Chondrocyte (in vitro differentiated cells): ENCODE results near the gene GLP2R. TPM values are rescaled to one million over a fixed set of nuclear protein-coding genes. Genes with fewer than 3 reads are reported as not detected.

Experiments
- DNase-seq: peaks from one replicate; pipeline ENCODE4 v3.0.0; 2021; ENCODE audit warnings: mixed read lengths, low spot score
- H3K27ac Mint-ChIP-seq: one replicate; pipeline ENCODE4 v1.8.0; 2021; ENCODE audit warnings: mild to moderate bottlenecking, moderate library complexity, mixed read lengths; ENCODE audit not compliant: unreplicated experiment
- H3K27me3 Mint-ChIP-seq: 2 replicates; pipeline ENCODE4 v1.8.0; 2021; ENCODE audit warnings: low read depth, mixed read lengths
- H3K36me3 Mint-ChIP-seq: 2 replicates; pipeline ENCODE4 v1.8.0; 2021; ENCODE audit warnings: low read depth, mixed read lengths
- H3K4me1 Mint-ChIP-seq: 2 replicates; pipeline ENCODE4 v1.8.0; 2021; ENCODE audit warnings: low read depth, mild to moderate bottlenecking, mixed read lengths
- H3K4me3 Mint-ChIP-seq: one replicate; pipeline ENCODE4 v1.8.0; 2021; ENCODE audit warnings: mild to moderate bottlenecking, moderate library complexity, mixed read lengths; ENCODE audit not compliant: unreplicated experiment
- H3K9me3 Mint-ChIP-seq: 2 replicates; pipeline ENCODE4 v1.8.0; 2021; ENCODE audit warnings: low read depth, mixed read lengths
- total RNA-seq: library from RNA; stranded (reverse); gene quantifications from 3 replicates; pipeline ENCODE4 v1.2.1, GENCODE V29; 2021
- TF ChIP-seq, protein P1 (sequence below): fragments of 200-600 bp; sonication (generic); IDR thresholded peaks from 2 replicates; pipeline ENCODE4 v1.5.0; 2021; ENCODE audit warnings: antibody characterized with exemption, mild to moderate bottlenecking, moderate library complexity

Gene GLP2R
- total RNA-seq, 1 donor from 2014 or later = 2.2 TPM

DNA sequence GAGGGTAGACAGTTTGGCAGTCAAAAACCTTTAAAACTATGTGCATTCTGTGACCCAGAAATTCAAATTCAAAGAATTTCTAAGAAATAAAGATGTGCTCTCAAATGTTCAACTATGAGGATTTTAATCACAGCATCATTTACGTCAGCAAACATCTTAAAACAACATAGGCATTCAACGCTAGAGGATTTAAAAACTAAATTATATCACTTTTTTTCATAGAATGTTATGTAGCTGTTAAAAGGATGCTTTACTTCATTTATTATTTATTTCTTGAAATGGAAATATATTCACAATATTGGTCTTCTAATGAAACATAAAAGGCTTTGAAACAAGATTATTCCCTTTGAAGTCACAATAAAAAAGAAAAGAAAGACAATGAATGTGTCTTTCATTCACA, 3.6 kb downstream of the GLP2R start:
- TF ChIP-seq, protein P1, sequence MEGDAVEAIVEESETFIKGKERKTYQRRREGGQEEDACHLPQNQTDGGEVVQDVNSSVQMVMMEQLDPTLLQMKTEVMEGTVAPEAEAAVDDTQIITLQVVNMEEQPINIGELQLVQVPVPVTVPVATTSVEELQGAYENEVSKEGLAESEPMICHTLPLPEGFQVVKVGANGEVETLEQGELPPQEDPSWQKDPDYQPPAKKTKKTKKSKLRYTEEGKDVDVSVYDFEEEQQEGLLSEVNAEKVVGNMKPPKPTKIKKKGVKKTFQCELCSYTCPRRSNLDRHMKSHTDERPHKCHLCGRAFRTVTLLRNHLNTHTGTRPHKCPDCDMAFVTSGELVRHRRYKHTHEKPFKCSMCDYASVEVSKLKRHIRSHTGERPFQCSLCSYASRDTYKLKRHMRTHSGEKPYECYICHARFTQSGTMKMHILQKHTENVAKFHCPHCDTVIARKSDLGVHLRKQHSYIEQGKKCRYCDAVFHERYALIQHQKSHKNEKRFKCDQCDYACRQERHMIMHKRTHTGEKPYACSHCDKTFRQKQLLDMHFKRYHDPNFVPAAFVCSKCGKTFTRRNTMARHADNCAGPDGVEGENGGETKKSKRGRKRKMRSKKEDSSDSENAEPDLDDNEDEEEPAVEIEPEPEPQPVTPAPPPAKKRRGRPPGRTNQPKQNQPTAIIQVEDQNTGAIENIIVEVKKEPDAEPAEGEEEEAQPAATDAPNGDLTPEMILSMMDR = no peak
- no peak for DNase-seq
- Mint-ChIP-seq H3K27me3 (no peaks in the 10 kb centered on the region), H3K9me3 (peaks cover 9% of the 10 kb centered on the region), H3K27ac (peak overlapping the region; percentile 36), H3K4me3 (no peak overlapping the region), H3K36me3 (peaks cover 4% of the 10 kb centered on the region), H3K4me1 (peaks cover 55% of the 10 kb centered on the region)

DNA sequence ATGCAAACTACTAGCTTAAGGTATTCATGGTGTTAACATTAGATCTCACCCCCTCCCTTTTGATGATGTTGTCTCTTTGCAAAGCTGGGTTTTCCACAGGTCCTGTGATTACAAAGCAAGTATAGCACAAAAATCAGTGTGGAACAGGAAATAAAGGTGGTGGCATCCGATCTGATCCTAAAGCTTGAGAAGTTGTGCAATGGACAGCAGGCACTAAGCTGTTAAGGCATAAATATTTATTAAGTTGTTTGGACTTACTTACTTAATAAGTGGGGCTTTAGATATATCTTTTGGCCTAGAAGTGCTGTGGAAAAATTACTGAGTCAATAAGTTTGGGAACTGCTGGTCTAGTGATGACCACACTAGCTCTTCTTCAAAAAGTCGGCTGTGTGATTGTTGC, 5.0 kb downstream of the GLP2R start:
- no peak overlapping the region for H3K27ac Mint-ChIP-seq
- DNase-seq = no peak
- H3K4me1 Mint-ChIP-seq = peaks cover 51% of the 10 kb centered on the region
- TF ChIP-seq, protein P1 = no peak
- H3K4me3 Mint-ChIP-seq = no peak overlapping the region
- H3K36me3 Mint-ChIP-seq = peaks cover 4% of the 10 kb centered on the region
- no peaks in the 10 kb centered on the region for H3K27me3 Mint-ChIP-seq
- H3K9me3 Mint-ChIP-seq = peaks cover 9% of the 10 kb centered on the region

DNA sequence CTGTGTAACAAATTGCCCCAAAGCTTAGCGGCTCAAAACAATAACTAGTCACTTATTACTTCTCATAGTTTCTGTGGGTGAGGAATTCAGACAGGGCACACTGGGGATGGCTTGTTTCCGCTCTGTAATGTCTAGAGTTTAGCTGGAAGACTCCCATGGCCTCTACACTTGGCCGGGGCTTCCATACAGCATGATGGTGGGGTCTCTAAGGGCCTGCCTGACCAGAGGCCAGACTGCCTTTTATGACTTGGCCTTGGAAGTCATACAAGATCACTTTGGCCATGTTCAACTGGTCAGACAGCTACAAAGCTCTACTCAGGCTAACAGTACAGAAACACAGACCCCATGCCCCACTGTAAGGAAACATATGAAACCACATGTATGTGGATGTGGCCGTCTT, 8.2 kb downstream of the GLP2R start:
- TF ChIP-seq, protein P1 = no peak

DNA sequence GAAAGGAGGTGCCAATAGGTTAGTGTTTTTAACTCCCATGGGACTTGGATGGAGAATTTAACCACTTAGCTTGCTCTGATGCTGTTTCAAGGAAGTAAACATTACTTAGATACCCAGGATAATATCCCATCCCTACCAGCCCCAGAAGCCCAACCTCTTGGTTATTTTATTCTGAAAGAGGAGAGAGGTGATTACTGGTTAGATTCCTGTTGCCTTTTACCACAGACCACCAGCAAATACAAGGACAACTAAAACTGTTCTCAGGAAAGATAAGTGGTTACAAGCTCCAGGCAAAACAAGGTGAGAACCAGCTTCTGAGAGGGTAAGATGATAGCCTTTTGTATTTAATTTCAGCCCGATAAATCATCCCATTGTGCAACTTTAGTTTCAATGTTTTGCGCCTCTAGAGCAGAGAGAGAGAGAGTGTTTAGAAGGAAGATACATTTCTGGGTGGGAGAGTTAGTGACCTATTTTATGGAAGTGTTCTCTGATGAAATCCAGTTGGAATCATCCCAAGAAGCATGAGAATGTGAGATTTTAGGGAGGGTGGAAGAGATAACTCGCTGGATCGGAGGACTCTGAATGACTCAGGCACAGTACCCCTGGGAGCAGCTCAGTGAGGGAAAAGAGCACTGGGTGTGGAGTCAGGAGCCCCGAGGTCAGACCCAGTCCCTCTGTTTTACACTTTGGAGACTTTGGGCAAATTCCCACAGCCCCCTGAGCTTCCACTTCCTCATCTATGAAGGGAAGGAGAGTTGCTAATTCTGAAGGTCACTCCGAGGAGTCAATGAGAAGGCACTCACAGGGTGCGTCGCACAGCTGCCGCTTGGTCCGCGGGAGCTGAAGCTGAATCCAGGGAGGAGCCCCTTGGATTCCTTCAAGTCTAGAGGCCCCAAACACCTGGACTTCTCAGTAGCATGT, 12.1 kb downstream of the GLP2R start:
- H3K4me1 Mint-ChIP-seq = peaks cover 70% of the 10 kb centered on the region
- no peak for DNase-seq
- peak overlapping the region; percentile 5 for H3K4me3 Mint-ChIP-seq
- H3K27ac Mint-ChIP-seq = peak overlapping the region; percentile 87
- peaks cover 5% of the 10 kb centered on the region for H3K36me3 Mint-ChIP-seq
- peaks cover 9% of the 10 kb centered on the region for H3K9me3 Mint-ChIP-seq
- H3K27me3 Mint-ChIP-seq = no peaks in the 10 kb centered on the region
- TF ChIP-seq, protein P1 = no peak

More for the DNA sequence above, 8.2 kb downstream of the GLP2R start:
- Mint-ChIP-seq H3K36me3 (peaks cover 5% of the 10 kb centered on the region), H3K4me1 (peaks cover 63% of the 10 kb centered on the region), H3K4me3 (no peak overlapping the region), H3K27me3 (no peaks in the 10 kb centered on the region), H3K27ac (no peak overlapping the region), H3K9me3 (peaks cover 9% of the 10 kb centered on the region)
- DNase-seq = no peak

DNA sequence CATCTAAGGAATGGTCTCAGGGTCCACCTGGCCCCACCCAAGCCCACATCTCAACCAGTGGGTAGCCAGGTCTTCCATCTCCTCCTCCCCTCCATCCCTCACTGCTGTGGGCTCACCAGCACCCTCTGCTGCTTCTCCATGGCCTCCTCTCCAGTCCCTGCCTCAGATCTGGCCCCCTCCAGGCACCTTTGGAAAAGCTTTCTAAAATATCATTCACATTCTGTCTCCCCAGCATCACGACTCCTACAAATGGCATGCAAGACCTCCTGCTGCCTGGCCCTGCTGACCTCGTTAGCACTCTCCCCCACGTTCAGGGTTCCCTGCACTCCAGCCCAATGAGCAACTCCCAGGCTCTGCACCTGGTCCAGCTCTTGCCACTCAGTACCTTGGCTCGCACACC, 13.7 kb downstream of the GLP2R start:
- Mint-ChIP-seq H3K27ac (peak overlapping the region; percentile 19), H3K4me1 (peaks cover 86% of the 10 kb centered on the region), H3K4me3 (no peak overlapping the region), H3K36me3 (peaks cover 2% of the 10 kb centered on the region), H3K27me3 (no peaks in the 10 kb centered on the region), H3K9me3 (no peaks in the 10 kb centered on the region)
- TF ChIP-seq, protein P1 = peak; percentile 52
- no peak for DNase-seq
